Mammary epithelial cell (primary cell): ENCODE results near the gene SVBP.

Source experiments
- CTCF ChIP-seq, 2 donors: IDR thresholded peaks in 1 of 2; conservative IDR thresholded peaks in 1 of 2; 2 replicates each; pipeline ENCODE4 v1.5.1; 2011 to 2012; ENCODE audit warnings: inconsistent platforms in 2 of 2, low read length in 2 of 2, mild to moderate bottlenecking in 2 of 2, control low read depth in 1 of 2, low read depth in 1 of 2; ENCODE audit not compliant: insufficient read depth in 1 of 2; ENCODE audit errors: extremely low read depth in 1 of 2
- EZH2 ChIP-seq: IDR thresholded peaks from 2 replicates; pipeline ENCODE4 v1.6.1; 2012; ENCODE audit warnings: low read length, inconsistent platforms, borderline replicate concordance

GRCh38 chr1:42779725-42780124 is 37.5 kb downstream of the SVBP start:
- no peak for TF ChIP-seq CTCF (conservative IDR thresholded peaks at IDR 0.05 in 1 of 2, IDR thresholded peaks at IDR 0.05 in 1 of 2; ENCODE audit: extremely low read depth in 1 of 2, insufficient read depth in 1 of 2, low read depth in 1 of 2, low read length in 2 of 2)
- no peak for TF ChIP-seq EZH2
